IPS DF 4.7 (cell line): ENCODE results near the gene ENTPD7.
"Not testable (repeated sequence)": the region's sequence is repeated elsewhere in the genome, so short reads cannot be mapped to it uniquely, and the experiment has no call there.

Source experiments
- DNase-seq: peaks from one replicate; pipeline ENCODE4 v3.0.0-alpha.2; 2013; ENCODE audit warnings: low spot score; ENCODE audit errors: extremely low read depth

ENTPD7 gene

DNA sequence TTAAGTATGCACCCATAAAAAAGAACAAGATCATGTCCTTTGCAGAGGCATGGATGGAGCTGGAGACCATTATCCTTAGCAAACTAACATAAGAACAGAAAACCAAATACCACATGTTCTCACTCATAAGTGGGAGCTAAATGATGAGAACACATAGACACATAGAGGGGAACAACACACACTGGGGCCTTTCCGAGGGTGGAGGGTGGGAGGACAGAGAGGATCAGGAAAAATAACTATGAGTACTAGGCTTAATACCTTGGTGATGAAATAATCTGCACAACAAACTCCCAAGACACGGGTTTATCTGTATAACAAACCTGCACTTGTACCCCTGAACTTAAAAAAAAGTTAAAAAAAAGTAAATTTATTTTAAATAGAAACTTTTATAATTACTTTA lies 86.9 kb downstream of the ENTPD7 start:
- not testable (repeated sequence) for DNase-seq

DNA sequence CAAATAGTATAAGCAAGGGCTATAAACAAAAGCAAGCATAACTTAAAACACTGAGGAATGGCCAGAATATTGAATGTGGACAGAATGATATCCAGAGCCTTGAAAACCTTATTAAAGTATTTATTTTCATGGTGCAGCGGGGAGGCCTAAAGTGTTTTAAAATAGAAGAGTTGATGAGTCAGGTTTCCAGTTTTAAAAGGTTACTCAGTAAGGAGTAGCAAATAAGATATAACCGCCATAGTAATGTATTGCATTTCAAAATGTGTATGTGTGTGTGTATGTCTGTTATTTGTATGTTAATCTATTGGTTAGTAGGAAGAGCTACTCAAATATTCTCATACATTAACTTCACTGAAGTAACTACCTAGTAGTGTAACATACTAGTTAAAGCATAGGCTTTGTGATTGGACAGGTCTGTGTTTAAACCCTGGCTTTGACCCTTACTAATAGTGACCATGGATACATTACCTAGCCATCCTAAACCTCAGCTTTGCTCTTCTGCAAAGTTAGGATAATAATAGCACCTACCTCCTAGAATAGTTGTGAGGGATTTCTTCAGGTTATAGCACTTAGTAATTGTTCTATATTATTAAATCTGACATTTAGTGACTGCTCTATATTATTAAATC lies 89.6 kb downstream of the ENTPD7 start:
- DNase-seq, result no peak

DNA sequence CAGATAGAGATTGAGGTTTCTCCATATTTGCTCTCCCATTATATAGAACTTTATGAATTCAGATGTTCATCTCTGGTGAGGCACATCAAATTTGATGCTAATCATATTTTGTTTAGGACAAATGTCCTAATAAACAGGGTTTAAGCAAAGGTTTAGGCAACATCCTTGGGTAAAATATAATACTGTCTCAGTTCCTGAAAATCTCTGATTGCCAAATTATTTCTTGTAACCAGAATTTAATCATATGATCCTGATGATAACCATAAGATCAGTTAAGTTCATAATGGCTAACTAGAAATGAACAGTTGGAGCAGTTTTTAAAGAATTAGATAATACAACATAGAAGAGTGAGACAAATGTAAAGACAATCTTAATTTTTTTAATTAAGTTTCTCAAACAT lies 91.3 kb downstream of the ENTPD7 start:
- no peak for DNase-seq

DNA sequence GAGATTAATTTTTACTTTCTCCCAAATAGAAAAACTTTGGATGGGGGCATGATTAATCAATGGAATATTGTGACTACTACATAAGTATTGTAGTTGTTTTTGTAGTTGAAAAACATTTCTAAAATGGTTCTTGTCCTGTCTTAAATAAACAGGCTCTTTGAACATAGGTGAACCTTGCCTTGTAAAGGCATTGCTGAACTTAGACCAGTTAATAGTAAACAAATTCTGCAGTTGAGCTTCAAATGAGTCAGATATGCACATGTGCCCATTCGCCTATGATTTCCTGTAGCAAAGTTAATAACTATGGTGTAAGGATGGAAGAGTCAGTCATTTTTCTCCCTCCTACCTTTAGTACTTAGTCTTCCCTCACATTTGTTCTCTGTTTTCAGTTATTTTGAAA lies 95.4 kb downstream of the ENTPD7 start:
- DNase-seq, result no peak
